SK-N-SH (cell line): Measurements from ENCODE around the gene CHST1. TPM values are rescaled to one million over a fixed set of nuclear protein-coding genes. Genes with fewer than 3 reads are reported as not detected.

Experiments used
- CTCF ChIA-PET: fragments of 300-600, 350-600 bp; formaldehyde crosslinking; extraction: SDS; loops from one replicate; lab custom pipeline; 2021; lab: Yijun Ruan, JAX
- POLR2A ChIA-PET: fragments of 350-600 bp; sonication (Branson Sonifier 250); formaldehyde crosslinking; extraction: SDS; loops from one replicate; lab custom pipeline; 2020; ENCODE audit warnings: antibody characterized with exemption, inconsistent platforms; lab: Yijun Ruan, JAX
- DNase-seq: peaks from one replicate; pipeline ENCODE4 v3.0.0; 2012
- H2AFZ ChIP-seq: fragments of 200-600 bp; sonication (generic); 2 replicates; pipeline ENCODE4 v1.8.1; 2016; ENCODE audit warnings: antibody characterized with exemption, mild to moderate bottlenecking, low read depth
- H3F3A ChIP-seq: fragments of 200-600 bp; sonication (generic); replicated peaks from 2 replicates; pipeline ENCODE3; 2016; ENCODE audit warnings: antibody characterized with exemption, mild to moderate bottlenecking; ENCODE audit not compliant: insufficient read depth
- H3K27ac ChIP-seq, 2 experiments: fragments of 200-500 bp in 1 of 2; fragments of 200-600 bp in 1 of 2; sonication (Bioruptor generic) in 1 of 2; sonication (generic), shearing (Covaris generic) in 1 of 2; 2 replicates each; pipeline versions ENCODE4 v1.5.1 to v1.6.1; 2014 to 2016; ENCODE audit warnings: low read depth in 2 of 2, inconsistent platforms in 1 of 2, low read length in 1 of 2, mild to moderate bottlenecking in 1 of 2, mixed read lengths in 1 of 2
- H3K27me3 ChIP-seq: fragments of 200-600 bp; sonication (generic), shearing (Covaris generic); 2 replicates; pipeline ENCODE4 v1.6.1; 2016; ENCODE audit warnings: mixed run types; ENCODE audit not compliant: insufficient read depth
- H3K36me3 ChIP-seq, 2 experiments: fragments of 200-500 bp in 1 of 2; fragments of 200-600 bp in 1 of 2; sonication (Bioruptor generic) in 1 of 2; sonication (generic) in 1 of 2; replicated peaks in 1 of 2; 2 replicates each; pipeline versions ENCODE3 to v1.5.1; 2014 to 2016; ENCODE audit warnings: low read length in 1 of 2, mild to moderate bottlenecking in 1 of 2; ENCODE audit not compliant: insufficient read depth in 2 of 2, control insufficient read depth in 1 of 2
- H3K4me1 ChIP-seq, 2 experiments: fragments of 200-500 bp in 1 of 2; fragments of 200-600 bp in 1 of 2; sonication (Bioruptor generic) in 1 of 2; sonication (generic), shearing (Covaris generic) in 1 of 2; 2 replicates each; pipeline versions ENCODE4 v1.5.1 to v1.6.1; 2014 to 2016; ENCODE audit warnings: low read depth in 1 of 2, low read length in 1 of 2, mixed run types in 1 of 2; ENCODE audit not compliant: insufficient read depth in 2 of 2, control insufficient read depth in 1 of 2
- H3K4me2 ChIP-seq: fragments of 200-600 bp; sonication (generic), shearing (Covaris generic); 2 replicates; pipeline ENCODE4 v1.6.1; 2017; ENCODE audit warnings: mixed run types
- H3K4me3 ChIP-seq, 2 experiments: fragments of 200-500 bp in 1 of 2; fragments of 200-600 bp in 1 of 2; sonication (Bioruptor generic) in 1 of 2; sonication (generic), shearing (Covaris generic) in 1 of 2; 2 replicates each; pipeline versions ENCODE4 v1.5.1 to v1.8.1; 2014 to 2016; ENCODE audit warnings: low read depth in 2 of 2, inconsistent platforms in 1 of 2, low read length in 1 of 2, mild to moderate bottlenecking in 1 of 2, mixed read lengths in 1 of 2, moderate library complexity in 1 of 2
- H3K79me2 ChIP-seq: fragments of 200-600 bp; sonication (generic); 2 replicates; pipeline ENCODE4 v1.8.1; 2017; ENCODE audit warnings: mild to moderate bottlenecking; ENCODE audit not compliant: insufficient read depth
- H3K9ac ChIP-seq: fragments of 200-600 bp; sonication (generic); 2 replicates; pipeline ENCODE4 v1.6.1; 2017; ENCODE audit warnings: mixed run types
- H3K9me2 ChIP-seq: fragments of 200-600 bp; sonication (generic); 2 replicates; pipeline ENCODE4 v1.6.1; 2017; ENCODE audit warnings: mixed run types
- H3K9me3 ChIP-seq: fragments of 200-600 bp; sonication (generic); 2 replicates; pipeline ENCODE4 v1.6.1; 2017; ENCODE audit warnings: mixed run types, mild to moderate bottlenecking, moderate library complexity
- H4K20me1 ChIP-seq: fragments of 200-600 bp; sonication (generic); 2 replicates; pipeline ENCODE4 v1.6.1; 2017; ENCODE audit warnings: mild to moderate bottlenecking, mixed run types; ENCODE audit not compliant: insufficient read depth
- ELF1 ChIP-seq: IDR thresholded peaks from 2 replicates; pipeline ENCODE4 v1.4.0; 2012
- EZH2phosphoT487 ChIP-seq: fragments of 200-600 bp; sonication (generic); IDR thresholded peaks from 2 replicates; pipeline ENCODE4 v1.6.1; 2017; ENCODE audit warnings: low read depth, mixed run types, mild to moderate bottlenecking, antibody characterized with exemption, moderate library complexity, borderline replicate concordance
- FOSL2 ChIP-seq: IDR thresholded peaks from 2 replicates; pipeline ENCODE4 v1.4.0; 2012; ENCODE audit warnings: low read depth, mild to moderate bottlenecking, moderate library complexity, borderline replicate concordance
- FOXJ3 ChIP-seq: sonication (generic); formaldehyde crosslinking; IDR thresholded peaks from 2 replicates; pipeline ENCODE4 v1.5.1; 2020; ENCODE audit warnings: mild to moderate bottlenecking, missing genetic modification reagents
- FOXM1 ChIP-seq: IDR thresholded peaks from 2 replicates; pipeline ENCODE4 v1.4.0; 2012; ENCODE audit warnings: low read depth, mild to moderate bottlenecking
- JUND ChIP-seq: IDR thresholded peaks from 2 replicates; pipeline ENCODE4 v1.4.0; 2012
- POLR2AphosphoS5 ChIP-seq: IDR thresholded peaks from 2 replicates; pipeline ENCODE4 v1.6.1; 2012; ENCODE audit warnings: low read depth, low read length
- RAD21 ChIP-seq: IDR thresholded peaks from 2 replicates; pipeline ENCODE4 v1.6.1; 2012; ENCODE audit warnings: mild to moderate bottlenecking, low read length
- RCOR1 ChIP-seq: fragments of 150-350 bp; IDR thresholded peaks from 2 replicates; pipeline ENCODE4 v1.6.1; 2017; ENCODE audit warnings: antibody characterized with exemption, low read length
- REST ChIP-seq: IDR thresholded peaks from 2 replicates; pipeline ENCODE4 v1.6.1; 2012; ENCODE audit warnings: mild to moderate bottlenecking, low read depth, low read length, moderate library complexity
- RFX5 ChIP-seq: IDR thresholded peaks from 2 replicates; pipeline ENCODE4 v1.6.1; 2012; ENCODE audit warnings: mild to moderate bottlenecking, improper control_type of control experiment, low read length
- RXRA ChIP-seq: IDR thresholded peaks from 2 replicates; pipeline ENCODE4 v1.4.0; 2012; ENCODE audit warnings: low read depth, mild to moderate bottlenecking, borderline replicate concordance
- SIN3A ChIP-seq: IDR thresholded peaks from 2 replicates; pipeline ENCODE4 v1.6.1; 2012; ENCODE audit warnings: low read depth, mild to moderate bottlenecking, low read length, moderate library complexity, borderline replicate concordance
- SMC3 ChIP-seq: IDR thresholded peaks from 2 replicates; pipeline ENCODE4 v1.6.1; 2012; ENCODE audit warnings: low read depth, low read length, improper control_type of control experiment
- TEAD4 ChIP-seq: IDR thresholded peaks from 2 replicates; pipeline ENCODE4 v1.4.0; 2012; ENCODE audit warnings: mild to moderate bottlenecking, borderline replicate concordance; ENCODE audit not compliant: insufficient read depth
- USF1 ChIP-seq: IDR thresholded peaks from 2 replicates; pipeline ENCODE4 v1.4.0; 2012; ENCODE audit warnings: low read depth, borderline replicate concordance
- USF2 ChIP-seq: fragments of 150-350 bp; IDR thresholded peaks from 2 replicates; pipeline ENCODE4 v1.6.1; 2017; ENCODE audit warnings: antibody characterized with exemption, low read length, low read depth, borderline replicate concordance
- ZBTB33 ChIP-seq: IDR thresholded peaks from 2 replicates; pipeline ENCODE4 v1.4.0; 2012; ENCODE audit warnings: low read depth, borderline replicate concordance
- WGBS: methylation state at CpG from one replicate; pipeline ENCODE4 v1.1.6; 2017; ENCODE audit warnings: low lambda C conversion rate; 5-methylcytosine and 5-hydroxymethylcytosine counted together
- polyA plus RNA-seq, 3 experiments: library from polyadenylated mRNA; depleted of rRNA; stranded (reverse); fragments of >200 nt; gene quantifications; 2 replicates each; pipeline ENCODE4 v1.2.3, GENCODE V29; 2012
- TF ChIP-seq, protein P1 (sequence below): fragments of 150-350 bp; IDR thresholded peaks from 2 replicates; pipeline ENCODE4 v1.6.1; 2016; ENCODE audit warnings: mild to moderate bottlenecking, low read depth, low read length
- TF ChIP-seq, protein P2 (sequence below): IDR thresholded peaks from 2 replicates; pipeline ENCODE4 v1.4.0; 2012; ENCODE audit warnings: low read depth

Gene CHST1
- polyA plus RNA-seq, 1 of the 3 experiments (the other 2 are of a cell fraction): 4.9 TPM

GRCh38 chr11:45609337-45609736 is 56.1 kb downstream of the CHST1 start:
- WGBS: 20% methylated on average over 3 of the region's 3 CpGs
- Histone ChIP-seq H3K9me2 (no peaks in the 10 kb centered on the region), H3K4me1 (no peaks in the 10 kb centered on the region)
- DNase-seq: no peak
- no peak for TF ChIP-seq RXRA
- TF ChIP-seq ZBTB33: no peak
- no peak for TF ChIP-seq ELF1
- TF ChIP-seq, protein P1, sequence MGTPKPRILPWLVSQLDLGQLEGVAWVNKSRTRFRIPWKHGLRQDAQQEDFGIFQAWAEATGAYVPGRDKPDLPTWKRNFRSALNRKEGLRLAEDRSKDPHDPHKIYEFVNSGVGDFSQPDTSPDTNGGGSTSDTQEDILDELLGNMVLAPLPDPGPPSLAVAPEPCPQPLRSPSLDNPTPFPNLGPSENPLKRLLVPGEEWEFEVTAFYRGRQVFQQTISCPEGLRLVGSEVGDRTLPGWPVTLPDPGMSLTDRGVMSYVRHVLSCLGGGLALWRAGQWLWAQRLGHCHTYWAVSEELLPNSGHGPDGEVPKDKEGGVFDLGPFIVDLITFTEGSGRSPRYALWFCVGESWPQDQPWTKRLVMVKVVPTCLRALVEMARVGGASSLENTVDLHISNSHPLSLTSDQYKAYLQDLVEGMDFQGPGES: no peak
- TF ChIP-seq FOXJ3 (CRISPR knock-in tag): no peak
- no peak for TF ChIP-seq FOSL2
- TF ChIP-seq JUND: no peak
- no peak for TF ChIP-seq SIN3A
- TF ChIP-seq RFX5: no peak
- no peak for TF ChIP-seq TEAD4
- TF ChIP-seq REST: no peak
- no peak for TF ChIP-seq SMC3
- TF ChIP-seq, protein P2, sequence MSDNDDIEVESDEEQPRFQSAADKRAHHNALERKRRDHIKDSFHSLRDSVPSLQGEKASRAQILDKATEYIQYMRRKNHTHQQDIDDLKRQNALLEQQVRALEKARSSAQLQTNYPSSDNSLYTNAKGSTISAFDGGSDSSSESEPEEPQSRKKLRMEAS: no peak
- no peak for TF ChIP-seq USF1
- TF ChIP-seq EZH2phosphoT487: no peak
- no peak for TF ChIP-seq RCOR1
- TF ChIP-seq FOXM1: no peak
- no peak for TF ChIP-seq POLR2AphosphoS5
- no peak for TF ChIP-seq RAD21
- no peak for TF ChIP-seq USF2
- TF ChIP-seq, all 33 proteins: peak for 0
- Histone ChIP-seq H3K4me3 (no peak overlapping the region), H3K9me3 (no peaks in the 10 kb centered on the region), H3K79me2 (no peaks in the 10 kb centered on the region), H3K4me2 (no peak overlapping the region), H4K20me1 (no peaks in the 10 kb centered on the region), H3F3A (no peaks in the 10 kb centered on the region), H3K27me3 (no peaks in the 10 kb centered on the region; the same call in 1 of the 2 replicates), H2AFZ (no peak overlapping the region), H3K27ac (no peak overlapping the region), H3K36me3 (no peaks in the 10 kb centered on the region), H3K9ac (no peak overlapping the region)
- CTCF ChIA-PET: interaction anchor here (1.6 kb wide), 1 partner anchor 238 kb away, joined by 11 read pairs; no protein-coding TSS in a partner anchor
- POLR2A ChIA-PET: no interaction called here
